GM23338 (cell line): Measurements from ENCODE around the gene SSH2. TPM values are rescaled to one million over a fixed set of nuclear protein-coding genes. Genes with fewer than 3 reads are reported as not detected.

Experiments
- ATAC-seq: fragments of 200-7000 bp; cut with Tn5 transposase; 3 replicates; pipeline ENCODE4 v1.9.1; 2020
- DNase-seq: peaks from one replicate; pipeline ENCODE4 v3.0.0-alpha.2; 2015; ENCODE audit warnings: low spot score
- H2AFZ ChIP-seq: fragments of 200-600 bp; sonication (generic); 2 replicates; pipeline ENCODE4 v1.8.0; 2016; ENCODE audit warnings: antibody characterized with exemption, mild to moderate bottlenecking, moderate library complexity
- H3F3A ChIP-seq: fragments of 200-600 bp; sonication (generic); replicated peaks from 2 replicates; pipeline ENCODE4 v1.8.0; 2017; ENCODE audit warnings: antibody characterized with exemption, mixed run types, low read depth
- H3K27ac ChIP-seq: fragments of 200-600 bp; sonication (generic); 2 replicates; pipeline ENCODE4 v1.6.1; 2016; ENCODE audit warnings: low read depth
- H3K27me3 ChIP-seq: fragments of 200-600 bp; sonication (generic); 2 replicates; pipeline ENCODE4 v1.8.0; 2016; ENCODE audit warnings: mild to moderate bottlenecking, mixed run types, moderate library complexity; ENCODE audit not compliant: insufficient read depth
- H3K36me3 ChIP-seq: fragments of 200-600 bp; sonication (generic); 2 replicates; pipeline ENCODE4 v1.8.0; 2016; ENCODE audit warnings: mild to moderate bottlenecking; ENCODE audit not compliant: insufficient read depth
- H3K4me1 ChIP-seq: fragments of 200-600 bp; sonication (generic); 2 replicates; pipeline ENCODE4 v1.8.0; 2016; ENCODE audit warnings: mild to moderate bottlenecking, moderate library complexity; ENCODE audit not compliant: insufficient read depth
- H3K4me2 ChIP-seq: fragments of 200-600 bp; sonication (generic); 2 replicates; pipeline ENCODE4 v1.7.1; 2017; ENCODE audit warnings: mixed run types
- H3K4me3 ChIP-seq: fragments of 200-600 bp; sonication (generic); 2 replicates; pipeline ENCODE4 v1.6.1; 2016; ENCODE audit warnings: mixed run types
- H3K79me2 ChIP-seq: fragments of 200-600 bp; sonication (generic); replicated peaks from 2 replicates; pipeline ENCODE4 v1.8.0; 2017; ENCODE audit warnings: mild to moderate bottlenecking; ENCODE audit not compliant: insufficient read depth
- H3K9me2 ChIP-seq: fragments of 200-600 bp; sonication (generic); 2 replicates; pipeline ENCODE4 v1.8.0; 2017; ENCODE audit not compliant: insufficient read depth
- H4K20me1 ChIP-seq: fragments of 200-600 bp; sonication (generic); replicated peaks from 2 replicates; pipeline ENCODE4 v1.8.0; 2017; ENCODE audit warnings: mild to moderate bottlenecking; ENCODE audit not compliant: insufficient read depth
- H3K27ac Mint-ChIP-seq: 2 replicates; pipeline ENCODE4 v1.8.0; 2020; ENCODE audit warnings: inconsistent platforms, mild to moderate bottlenecking, moderate library complexity, mixed read lengths
- H3K27me3 Mint-ChIP-seq: 3 replicates; pipeline ENCODE4 v1.8.0; 2022; ENCODE audit warnings: low read depth, mild to moderate bottlenecking, moderate library complexity, mixed read lengths, inconsistent platforms; ENCODE audit not compliant: insufficient read depth, poor library complexity
- H3K36me3 Mint-ChIP-seq: 3 replicates; pipeline ENCODE4 v1.8.0; 2021; ENCODE audit warnings: low read depth, mild to moderate bottlenecking, inconsistent platforms, moderate library complexity, mixed read lengths
- H3K4me1 Mint-ChIP-seq: 3 replicates; pipeline ENCODE4 v1.8.0; 2020; ENCODE audit warnings: mild to moderate bottlenecking, inconsistent platforms, mixed read lengths
- H3K4me3 Mint-ChIP-seq: 3 replicates; pipeline ENCODE4 v1.8.0; 2021; ENCODE audit warnings: moderate library complexity, mild to moderate bottlenecking, inconsistent platforms, mixed read lengths
- H3K9me3 Mint-ChIP-seq: 3 replicates; pipeline ENCODE4 v1.8.0; 2020; ENCODE audit warnings: moderate library complexity, mild to moderate bottlenecking, inconsistent platforms, mixed read lengths
- CREB1 ChIP-seq: fragments of 250-450 bp; sonication (Bioruptor Pico); IDR thresholded peaks from 2 replicates; pipeline ENCODE4 v1.5.0; 2020; ENCODE audit warnings: low read depth, mild to moderate bottlenecking, moderate library complexity
- CTCF ChIP-seq, 2 experiments: fragments of 200-600 bp in 1 of 2; sonication (generic) in 1 of 2; conservative IDR thresholded peaks; 2 replicates each; pipeline versions ENCODE4 v1.5.1 to v1.6.1; 2016 to 2017; ENCODE audit warnings: antibody characterized with exemption in 2 of 2, low read depth in 2 of 2, mild to moderate bottlenecking in 2 of 2, moderate library complexity in 1 of 2
- ETS1 ChIP-seq: IDR thresholded peaks from 2 replicates; pipeline ENCODE4 v1.6.1; 2016; ENCODE audit warnings: antibody characterized with exemption
- EZH2phosphoT487 ChIP-seq: fragments of 200-600 bp; sonication (generic); IDR thresholded peaks from one replicate; pipeline ENCODE4 v1.8.1; 2018; ENCODE audit warnings: antibody characterized with exemption; ENCODE audit not compliant: unreplicated experiment
- NANOG ChIP-seq: IDR thresholded peaks from 2 replicates; pipeline ENCODE4 v1.6.1; 2016; ENCODE audit warnings: antibody characterized with exemption, borderline replicate concordance
- POLR2AphosphoS5 ChIP-seq: IDR thresholded peaks from 2 replicates; pipeline ENCODE4 v1.6.1; 2016; ENCODE audit warnings: antibody characterized with exemption, low read depth
- STAT1 ChIP-seq: IDR thresholded peaks from one replicate; pipeline ENCODE4 v1.6.1; 2016; ENCODE audit warnings: antibody characterized with exemption; ENCODE audit not compliant: unreplicated experiment
- ZNF331 ChIP-seq: fragments of 250-450 bp; sonication (Bioruptor Pico); IDR thresholded peaks from 2 replicates; pipeline ENCODE4 v1.5.0; 2020; ENCODE audit warnings: low read depth, mild to moderate bottlenecking, moderate library complexity
- polyA plus RNA-seq: library from polyadenylated mRNA; unstranded; fragments of >200 nt; fragmentation: Nextera tagmentation; extraction: Ambion mirVana; gene quantifications from 2 replicates; pipeline ENCODE4 v1.2.1, GENCODE V29; 2016
- total RNA-seq: library from RNA; depleted of rRNA; stranded (reverse); fragments of >200 nt; shearing (Covaris generic); gene quantifications from 2 replicates; pipeline ENCODE4 v1.2.3, GENCODE V29; 2014
- TF ChIP-seq, protein P1 (sequence below): fragments of 250-450 bp; sonication (Bioruptor Pico); IDR thresholded peaks from 2 replicates; pipeline ENCODE4 v1.5.0; 2020; ENCODE audit warnings: mild to moderate bottlenecking, moderate library complexity

Gene SSH2
- total and polyA plus RNA-seq, 2 experiments from 2014 or later = 9.9 to 12.1 TPM

- TF ChIP-seq, protein P1, sequence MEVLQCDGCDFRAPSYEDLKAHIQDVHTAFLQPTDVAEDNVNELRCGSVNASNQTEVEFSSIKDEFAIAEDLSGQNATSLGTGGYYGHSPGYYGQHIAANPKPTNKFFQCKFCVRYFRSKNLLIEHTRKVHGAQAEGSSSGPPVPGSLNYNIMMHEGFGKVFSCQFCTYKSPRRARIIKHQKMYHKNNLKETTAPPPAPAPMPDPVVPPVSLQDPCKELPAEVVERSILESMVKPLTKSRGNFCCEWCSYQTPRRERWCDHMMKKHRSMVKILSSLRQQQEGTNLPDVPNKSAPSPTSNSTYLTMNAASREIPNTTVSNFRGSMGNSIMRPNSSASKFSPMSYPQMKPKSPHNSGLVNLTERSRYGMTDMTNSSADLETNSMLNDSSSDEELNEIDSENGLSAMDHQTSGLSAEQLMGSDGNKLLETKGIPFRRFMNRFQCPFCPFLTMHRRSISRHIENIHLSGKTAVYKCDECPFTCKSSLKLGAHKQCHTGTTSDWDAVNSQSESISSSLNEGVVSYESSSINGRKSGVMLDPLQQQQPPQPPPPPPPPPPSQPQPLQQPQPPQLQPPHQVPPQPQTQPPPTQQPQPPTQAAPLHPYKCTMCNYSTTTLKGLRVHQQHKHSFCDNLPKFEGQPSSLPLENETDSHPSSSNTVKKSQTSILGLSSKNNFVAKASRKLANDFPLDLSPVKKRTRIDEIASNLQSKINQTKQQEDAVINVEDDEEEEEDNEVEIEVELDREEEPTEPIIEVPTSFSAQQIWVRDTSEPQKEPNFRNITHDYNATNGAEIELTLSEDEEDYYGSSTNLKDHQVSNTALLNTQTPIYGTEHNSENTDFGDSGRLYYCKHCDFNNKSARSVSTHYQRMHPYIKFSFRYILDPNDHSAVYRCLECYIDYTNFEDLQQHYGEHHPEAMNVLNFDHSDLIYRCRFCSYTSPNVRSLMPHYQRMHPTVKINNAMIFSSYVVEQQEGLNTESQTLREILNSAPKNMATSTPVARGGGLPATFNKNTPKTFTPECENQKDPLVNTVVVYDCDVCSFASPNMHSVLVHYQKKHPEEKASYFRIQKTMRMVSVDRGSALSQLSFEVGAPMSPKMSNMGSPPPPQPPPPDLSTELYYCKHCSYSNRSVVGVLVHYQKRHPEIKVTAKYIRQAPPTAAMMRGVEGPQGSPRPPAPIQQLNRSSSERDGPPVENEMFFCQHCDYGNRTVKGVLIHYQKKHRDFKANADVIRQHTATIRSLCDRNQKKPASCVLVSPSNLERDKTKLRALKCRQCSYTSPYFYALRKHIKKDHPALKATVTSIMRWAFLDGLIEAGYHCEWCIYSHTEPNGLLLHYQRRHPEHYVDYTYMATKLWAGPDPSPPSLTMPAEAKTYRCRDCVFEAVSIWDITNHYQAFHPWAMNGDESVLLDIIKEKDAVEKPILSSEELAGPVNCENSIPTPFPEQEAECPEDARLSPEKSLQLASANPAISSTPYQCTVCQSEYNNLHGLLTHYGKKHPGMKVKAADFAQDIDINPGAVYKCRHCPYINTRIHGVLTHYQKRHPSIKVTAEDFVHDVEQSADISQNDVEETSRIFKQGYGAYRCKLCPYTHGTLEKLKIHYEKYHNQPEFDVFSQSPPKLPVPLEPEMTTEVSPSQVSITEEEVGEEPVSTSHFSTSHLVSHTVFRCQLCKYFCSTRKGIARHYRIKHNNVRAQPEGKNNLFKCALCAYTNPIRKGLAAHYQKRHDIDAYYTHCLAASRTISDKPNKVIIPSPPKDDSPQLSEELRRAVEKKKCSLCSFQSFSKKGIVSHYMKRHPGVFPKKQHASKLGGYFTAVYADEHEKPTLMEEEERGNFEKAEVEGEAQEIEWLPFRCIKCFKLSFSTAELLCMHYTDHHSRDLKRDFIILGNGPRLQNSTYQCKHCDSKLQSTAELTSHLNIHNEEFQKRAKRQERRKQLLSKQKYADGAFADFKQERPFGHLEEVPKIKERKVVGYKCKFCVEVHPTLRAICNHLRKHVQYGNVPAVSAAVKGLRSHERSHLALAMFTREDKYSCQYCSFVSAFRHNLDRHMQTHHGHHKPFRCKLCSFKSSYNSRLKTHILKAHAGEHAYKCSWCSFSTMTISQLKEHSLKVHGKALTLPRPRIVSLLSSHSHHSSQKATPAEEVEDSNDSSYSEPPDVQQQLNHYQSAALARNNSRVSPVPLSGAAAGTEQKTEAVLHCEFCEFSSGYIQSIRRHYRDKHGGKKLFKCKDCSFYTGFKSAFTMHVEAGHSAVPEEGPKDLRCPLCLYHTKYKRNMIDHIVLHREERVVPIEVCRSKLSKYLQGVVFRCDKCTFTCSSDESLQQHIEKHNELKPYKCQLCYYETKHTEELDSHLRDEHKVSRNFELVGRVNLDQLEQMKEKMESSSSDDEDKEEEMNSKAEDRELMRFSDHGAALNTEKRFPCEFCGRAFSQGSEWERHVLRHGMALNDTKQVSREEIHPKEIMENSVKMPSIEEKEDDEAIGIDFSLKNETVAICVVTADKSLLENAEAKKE (CRISPR knock-in tag) = no peak
- TF ChIP-seq ETS1 = no peak
- TF ChIP-seq STAT1 = no peak
- no peak for TF ChIP-seq EZH2phosphoT487
- TF ChIP-seq CTCF (conservative IDR thresholded peaks at IDR 0.05; ENCODE audit: low read depth in 2 of 2) = no peak
- no peak for TF ChIP-seq ZNF331
- no peak for TF ChIP-seq POLR2AphosphoS5
Measured at GRCh38 chr17:29659155-29659554, 270.9 kb downstream of the SSH2 start (continued).

GRCh38 chr17:29655323-29655722, 274.7 kb downstream of the SSH2 start:
- H3K27me3 Mint-ChIP-seq = peaks cover 3% of the 10 kb centered on the region
- no peak for DNase-seq
- H3K27ac ChIP-seq = no peak overlapping the region
- no peaks in the 10 kb centered on the region for H3K36me3 ChIP-seq
- H4K20me1 ChIP-seq = no peaks in the 10 kb centered on the region; the same call in 1 of the 2 replicates
- H3K36me3 Mint-ChIP-seq = no peaks in the 10 kb centered on the region
- H3K4me1 Mint-ChIP-seq = no peaks in the 10 kb centered on the region
- peaks cover 1% of the 10 kb centered on the region; the same call in 1 of the 3 replicates for H3K9me3 Mint-ChIP-seq
- H2AFZ ChIP-seq = no peak overlapping the region
- no peaks in the 10 kb centered on the region for H3F3A ChIP-seq
- no peak overlapping the region for H3K4me2 ChIP-seq
- H3K4me3 Mint-ChIP-seq = no peak overlapping the region
- H3K27me3 ChIP-seq = no peaks in the 10 kb centered on the region
- no peak overlapping the region for H3K27ac Mint-ChIP-seq
- no peaks in the 10 kb centered on the region for H3K9me2 ChIP-seq
- H3K79me2 ChIP-seq = no peaks in the 10 kb centered on the region
- no peak overlapping the region for H3K4me3 ChIP-seq
- ATAC-seq = no peak
- H3K4me1 ChIP-seq = no peaks in the 10 kb centered on the region
- TF ChIP-seq NANOG = no peak
- TF ChIP-seq ETS1 = no peak
- no peak for TF ChIP-seq CREB1 (CRISPR knock-in tag)
- TF ChIP-seq ZNF331 = no peak
- no peak for TF ChIP-seq CTCF (conservative IDR thresholded peaks at IDR 0.05; ENCODE audit: low read depth in 2 of 2)
- TF ChIP-seq POLR2AphosphoS5 = no peak
- TF ChIP-seq STAT1 = no peak
